Duodenal mucosa (tissue), 2 donors: ENCODE data around the gene PEPD.

Experiments used
- H3K27ac ChIP-seq: one replicate; pipeline ENCODE4 v1.7.0; 2013; ENCODE audit warnings: low read depth, low read length
- H3K27me3 ChIP-seq, 2 donors: one replicate each; pipeline ENCODE4 v1.7.0; 2013; ENCODE audit warnings: low read length in 2 of 2, control low read depth in 1 of 2; ENCODE audit not compliant: insufficient read depth in 2 of 2, control insufficient read depth in 1 of 2
- H3K36me3 ChIP-seq, 2 donors: one replicate each; pipeline ENCODE4 v1.7.0; 2013; ENCODE audit warnings: low read length in 2 of 2, control low read depth in 1 of 2; ENCODE audit not compliant: insufficient read depth in 2 of 2, control insufficient read depth in 1 of 2
- H3K4me1 ChIP-seq, 2 donors: one replicate each; pipeline ENCODE4 v1.7.0; 2013; ENCODE audit warnings: low read length in 2 of 2, control low read depth in 1 of 2; ENCODE audit not compliant: insufficient read depth in 2 of 2, control insufficient read depth in 1 of 2
- H3K4me3 ChIP-seq, 2 donors: one replicate each; pipeline ENCODE4 v1.7.0; 2013; ENCODE audit warnings: low read length in 2 of 2, low read depth in 1 of 2
- H3K9ac ChIP-seq, 2 donors: one replicate each; pipeline ENCODE4 v1.7.0; 2013; ENCODE audit warnings: low read length in 2 of 2, low read depth in 1 of 2
- H3K9me3 ChIP-seq, 2 donors: one replicate each; pipeline ENCODE4 v1.7.0; 2013; ENCODE audit warnings: low read length in 2 of 2, control low read depth in 1 of 2; ENCODE audit not compliant: control insufficient read depth in 1 of 2

PEPD gene

GRCh38 chr19:33390908-33391630 is 130.5 kb downstream of the PEPD start:
- peaks cover 61 to 70% of the 10 kb centered on the region in 2 donors for H3K4me1 ChIP-seq
- no peak overlapping the region for H3K9ac ChIP-seq
- no peak overlapping the region for H3K27ac ChIP-seq
- H3K9me3 ChIP-seq: no peaks in the 10 kb centered on the region
- H3K4me3 ChIP-seq: no peak overlapping the region
- no peaks in the 10 kb centered on the region for H3K27me3 ChIP-seq
- peaks cover 3 to 13% of the 10 kb centered on the region in 2 donors for H3K36me3 ChIP-seq

GRCh38 chr19:33390101-33390907 is 131.3 kb downstream of the PEPD start:
- peaks cover 54 to 62% of the 10 kb centered on the region in 2 donors for H3K4me1 ChIP-seq
- no peak overlapping the region for H3K9ac ChIP-seq

GRCh38 chr19:33389421-33390100 is 132.0 kb downstream of the PEPD start:
- Histone ChIP-seq H3K4me1 (peaks cover 47 to 55% of the 10 kb centered on the region in 2 donors), H3K9me3 (no peaks in the 10 kb centered on the region), H3K36me3 (peaks cover 3 to 18% of the 10 kb centered on the region in 2 donors), H3K27me3 (no peaks in the 10 kb centered on the region), H3K9ac (no peak overlapping the region), H3K27ac (no peak overlapping the region), H3K4me3 (no peak overlapping the region)

More at GRCh38 chr19:33390101-33390907, 131.3 kb downstream of the PEPD start:
- peaks cover 3 to 18% of the 10 kb centered on the region in 2 donors for H3K36me3 ChIP-seq
- H3K27ac ChIP-seq: no peak overlapping the region
- no peaks in the 10 kb centered on the region for H3K9me3 ChIP-seq
- no peak overlapping the region for H3K4me3 ChIP-seq
- no peaks in the 10 kb centered on the region for H3K27me3 ChIP-seq

- peaks cover 6 to 21% of the 10 kb centered on the region in 2 donors for H3K36me3 ChIP-seq
- no peak overlapping the region for H3K4me3 ChIP-seq
- H3K4me1 ChIP-seq: peaks cover 41 to 48% of the 10 kb centered on the region in 2 donors
- H3K9ac ChIP-seq: no peak overlapping the region
- no peak overlapping the region for H3K27ac ChIP-seq
- no peaks in the 10 kb centered on the region for H3K9me3 ChIP-seq
- H3K27me3 ChIP-seq: no peaks in the 10 kb centered on the region
Measured at GRCh38 chr19:33388725-33389420, 132.7 kb downstream of the PEPD start.

GRCh38 chr19:33388231-33388724 is 133.3 kb downstream of the PEPD start:
- no peaks in the 10 kb centered on the region for H3K27me3 ChIP-seq
- H3K9me3 ChIP-seq: no peaks in the 10 kb centered on the region
- H3K4me1 ChIP-seq: peaks cover 38 to 42% of the 10 kb centered on the region in 2 donors
- H3K27ac ChIP-seq: no peak overlapping the region
- no peak overlapping the region for H3K9ac ChIP-seq
- H3K36me3 ChIP-seq: peaks cover 6 to 25% of the 10 kb centered on the region in 2 donors
- H3K4me3 ChIP-seq: no peak overlapping the region

- H3K27ac ChIP-seq: no peak overlapping the region
- peaks cover 6 to 27% of the 10 kb centered on the region in 2 donors for H3K36me3 ChIP-seq
- H3K4me3 ChIP-seq: no peak overlapping the region
- no peaks in the 10 kb centered on the region for H3K9me3 ChIP-seq
- no peaks in the 10 kb centered on the region for H3K27me3 ChIP-seq
- H3K9ac ChIP-seq: no peak overlapping the region
- peaks cover 34 to 37% of the 10 kb centered on the region in 2 donors for H3K4me1 ChIP-seq
Measured at GRCh38 chr19:33387351-33388230, 134.0 kb downstream of the PEPD start.

GRCh38 chr19:33386361-33386858 is 135.2 kb downstream of the PEPD start:
- Histone ChIP-seq H3K9me3 (no peaks in the 10 kb centered on the region), H3K27me3 (no peaks in the 10 kb centered on the region), H3K9ac (no peak overlapping the region), H3K4me3 (no peak overlapping the region), H3K27ac (no peak overlapping the region), H3K4me1 (peaks cover 22 to 25% of the 10 kb centered on the region in 2 donors), H3K36me3 (peaks cover 8 to 29% of the 10 kb centered on the region in 2 donors)

GRCh38 chr19:33385956-33386355 is 135.6 kb downstream of the PEPD start:
- Histone ChIP-seq H3K4me1 (peaks cover 19 to 21% of the 10 kb centered on the region in 2 donors), H3K9me3 (no peaks in the 10 kb centered on the region), H3K27ac (no peak overlapping the region), H3K36me3 (peaks cover 11 to 34% of the 10 kb centered on the region in 2 donors), H3K9ac (no peak overlapping the region), H3K27me3 (no peaks in the 10 kb centered on the region), H3K4me3 (no peak overlapping the region)

GRCh38 chr19:33384983-33385382 is 136.6 kb downstream of the PEPD start:
- peaks cover 11 to 12% of the 10 kb centered on the region in 2 donors for H3K4me1 ChIP-seq

More at GRCh38 chr19:33384983-33385382, 136.6 kb downstream of the PEPD start:
- H3K27ac ChIP-seq: no peak overlapping the region
- no peak overlapping the region for H3K4me3 ChIP-seq
- H3K9me3 ChIP-seq: no peaks in the 10 kb centered on the region
- H3K27me3 ChIP-seq: no peaks in the 10 kb centered on the region
- H3K36me3 ChIP-seq: peaks cover 11 to 34% of the 10 kb centered on the region in 2 donors
- H3K9ac ChIP-seq: no peak overlapping the region
